Bone marrow (tissue), 2 donors: ENCODE results near the gene HP1BP3.
A peak's percentile ranks its signal among the peaks of the same experiment; 100 is the strongest.

Experiments used
- DNase-seq, 2 donors: peaks; one replicate each; lab custom pipeline; 2025; lab: John Stamatoyannopoulos, UW

Gene HP1BP3

GRCh38 chr1:20770314-20771087 is 16.6 kb downstream of the HP1BP3 start:
- no peak for DNase-seq

DNA sequence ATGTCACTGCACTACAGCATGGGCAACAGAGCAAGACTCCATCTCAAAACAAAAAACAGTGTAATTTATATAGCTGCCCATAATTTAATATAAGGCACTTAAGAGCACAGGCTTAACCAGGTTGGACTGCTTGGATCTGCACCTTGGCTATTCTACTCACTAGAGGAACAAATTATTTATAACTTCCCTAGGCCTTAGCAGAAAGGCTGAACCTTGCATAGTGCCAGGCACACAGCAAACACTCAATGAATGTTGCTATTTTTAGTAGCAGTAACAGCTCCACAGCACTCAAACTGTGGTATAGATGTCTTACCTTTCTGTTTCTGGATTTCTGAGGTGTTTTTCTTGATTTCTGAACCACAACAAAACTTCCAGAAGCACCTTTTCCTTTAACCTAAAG is 19.8 kb downstream of the HP1BP3 start:
- no peak for DNase-seq

GRCh38 chr1:20763417-20763816 is 23.7 kb downstream of the HP1BP3 start:
- no peak for DNase-seq

DNA sequence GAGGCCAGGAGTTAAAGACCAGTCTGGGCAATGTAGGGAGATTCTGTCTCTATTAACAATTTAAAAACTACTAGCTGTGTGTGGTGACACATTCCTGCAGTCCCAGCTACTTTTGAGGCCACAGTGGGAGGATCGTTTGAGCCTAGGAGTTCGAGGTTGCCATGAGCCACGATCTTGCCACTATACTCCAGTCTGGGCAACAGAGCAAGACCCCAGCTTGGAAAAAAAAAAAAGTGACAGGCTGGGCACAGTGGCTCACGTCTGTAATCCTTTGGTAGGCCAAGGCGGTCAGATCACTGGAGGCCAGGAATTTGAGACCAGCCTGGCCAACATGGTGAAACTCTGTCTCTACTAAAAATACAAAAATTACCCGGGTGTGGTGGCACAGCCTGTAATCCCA is 26.8 kb downstream of the HP1BP3 start:
- DNase-seq, result no peak

- DNase-seq, result no peak
These were observed 33.5 kb downstream of the HP1BP3 start for GRCh38 chr1:20753589-20753988.

- DNase-seq, result no peak
These were observed 35.6 kb downstream of the HP1BP3 start for GRCh38 chr1:20751462-20751990.

DNA sequence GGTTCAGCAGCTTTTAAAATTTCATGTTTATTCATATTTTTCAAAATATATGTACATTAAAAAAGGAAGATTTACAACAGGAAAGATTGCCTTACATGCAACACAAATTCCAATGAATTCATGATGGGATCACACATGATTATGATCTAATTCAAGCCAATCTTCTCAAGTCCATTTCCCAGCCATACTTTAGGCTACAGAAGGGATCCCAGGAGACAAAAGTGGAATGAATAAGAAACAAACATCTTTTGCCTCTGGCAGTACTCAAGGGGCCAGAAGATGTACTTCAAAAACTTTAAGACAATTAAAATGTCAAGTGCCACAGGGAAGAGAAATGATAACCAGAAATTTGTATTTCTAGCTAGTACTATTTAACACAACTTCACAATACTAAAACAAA is 44.4 kb downstream of the HP1BP3 start:
- no peak for DNase-seq

DNA sequence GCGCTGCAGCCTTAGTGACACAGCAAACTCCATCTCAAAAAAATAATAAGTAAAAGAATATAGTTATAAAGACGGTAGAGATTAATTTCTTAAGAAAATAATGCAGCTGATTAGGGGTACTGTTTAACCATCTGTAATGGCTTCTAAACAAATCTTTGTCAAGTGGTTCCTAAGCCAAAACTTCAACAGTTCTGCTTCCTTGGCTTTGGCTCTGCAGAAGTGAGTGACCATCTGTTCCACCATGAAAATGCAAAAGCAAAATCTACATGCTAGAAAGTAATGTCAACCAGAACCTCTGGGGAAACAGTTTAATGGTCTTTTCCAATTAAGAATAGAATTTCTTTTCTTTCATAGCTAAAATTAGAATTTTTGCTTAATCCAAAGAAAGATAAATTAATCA is 46.3 kb downstream of the HP1BP3 start:
- no peak for DNase-seq

GRCh38 chr1:20739225-20739624 is 47.9 kb downstream of the HP1BP3 start:
- no peak for DNase-seq

GRCh38 chr1:20735581-20736111 is 51.5 kb downstream of the HP1BP3 start:
- DNase-seq, result no peak

GRCh38 chr1:20733360-20733975 is 53.6 kb downstream of the HP1BP3 start:
- DNase-seq, result no peak

GRCh38 chr1:20732588-20733359 is 54.3 kb downstream of the HP1BP3 start, which contains the start of gene SH2D5:
TSS of gene SH2D5 (minus strand) at chr1:20732703. CDS start at chr1:20728044, 4,659 bp downstream.
- DNase-seq, result peak; percentile 34 to 66

DNA sequence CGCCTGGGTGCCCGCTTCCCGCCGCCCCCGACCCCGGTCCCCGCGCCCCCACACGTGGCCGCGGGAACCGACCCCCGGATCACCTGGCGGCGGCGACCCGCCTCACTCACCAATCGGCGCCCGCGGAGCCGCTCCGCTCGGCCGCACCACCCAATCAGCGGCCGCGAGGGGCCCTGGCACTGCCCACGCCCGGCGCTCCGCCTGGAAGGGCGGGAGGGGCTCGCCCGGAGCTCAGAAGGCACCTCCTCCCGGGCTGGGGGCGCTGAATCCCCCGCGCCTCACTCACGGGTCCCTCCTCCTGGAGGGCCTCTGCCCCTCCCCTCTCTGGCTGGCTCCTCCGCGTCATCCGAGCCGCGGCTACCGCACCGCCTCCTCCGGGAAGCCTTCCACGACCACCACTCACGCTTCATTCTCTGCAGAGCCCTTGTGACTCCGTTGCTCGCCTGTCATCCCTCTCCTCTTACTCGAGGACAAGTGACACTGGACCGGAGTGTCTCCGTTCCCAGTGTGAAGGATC is 55.0 kb downstream of the HP1BP3 start:
- DNase-seq, result no peak

DNA sequence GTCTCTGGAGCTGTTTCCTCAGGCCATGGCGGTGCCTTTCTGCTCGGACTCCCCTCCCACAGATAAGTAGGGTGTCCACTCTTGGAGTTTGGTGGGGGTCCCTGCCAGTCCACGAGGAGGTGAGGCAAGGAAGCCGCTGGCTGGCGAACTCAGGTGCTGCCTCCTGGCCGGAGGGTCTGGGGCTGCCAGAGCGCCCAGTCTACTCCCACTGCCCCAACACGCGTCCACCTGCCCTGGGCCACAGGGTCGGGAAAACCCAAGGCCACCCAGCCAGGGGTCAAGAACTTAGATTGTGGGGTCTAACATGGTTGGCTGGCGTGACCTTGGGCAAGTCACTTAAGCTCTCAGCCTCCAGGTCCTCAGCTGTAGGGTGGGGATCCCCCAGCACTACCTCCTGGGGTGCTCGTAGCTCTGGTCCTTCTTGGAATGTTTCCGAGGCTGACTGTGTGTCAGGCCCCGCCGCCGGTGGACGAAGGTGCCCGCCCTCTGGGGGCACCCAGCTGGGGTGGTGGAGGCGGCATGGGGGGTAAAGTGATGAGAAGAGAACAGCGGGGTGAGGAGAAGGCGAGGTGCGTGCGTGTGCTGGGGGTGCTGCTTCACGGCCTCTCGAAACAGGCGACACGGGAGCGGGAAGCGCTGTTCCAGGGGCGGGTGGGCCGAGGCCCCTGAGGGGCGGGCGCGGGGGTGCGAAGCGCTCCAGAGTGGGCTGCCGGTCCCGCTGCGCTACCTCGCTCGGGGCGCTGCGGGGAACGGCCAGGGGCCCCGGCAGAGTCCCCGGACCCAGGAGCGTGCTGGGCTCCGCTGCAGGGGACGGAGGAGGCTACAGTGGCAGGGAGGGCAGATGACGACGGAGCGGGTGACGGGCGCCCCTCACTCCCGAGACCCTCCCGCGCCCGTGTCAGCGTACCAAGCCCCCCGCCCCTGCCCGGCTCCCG is 55.8 kb downstream of the HP1BP3 start:
- DNase-seq, result no peak

- DNase-seq, result no peak
These were observed 56.4 kb downstream of the HP1BP3 start for GRCh38 chr1:20730690-20731056.

GRCh38 chr1:20729990-20730689 is 57.0 kb downstream of the HP1BP3 start:
- DNase-seq, result no peak

DNA sequence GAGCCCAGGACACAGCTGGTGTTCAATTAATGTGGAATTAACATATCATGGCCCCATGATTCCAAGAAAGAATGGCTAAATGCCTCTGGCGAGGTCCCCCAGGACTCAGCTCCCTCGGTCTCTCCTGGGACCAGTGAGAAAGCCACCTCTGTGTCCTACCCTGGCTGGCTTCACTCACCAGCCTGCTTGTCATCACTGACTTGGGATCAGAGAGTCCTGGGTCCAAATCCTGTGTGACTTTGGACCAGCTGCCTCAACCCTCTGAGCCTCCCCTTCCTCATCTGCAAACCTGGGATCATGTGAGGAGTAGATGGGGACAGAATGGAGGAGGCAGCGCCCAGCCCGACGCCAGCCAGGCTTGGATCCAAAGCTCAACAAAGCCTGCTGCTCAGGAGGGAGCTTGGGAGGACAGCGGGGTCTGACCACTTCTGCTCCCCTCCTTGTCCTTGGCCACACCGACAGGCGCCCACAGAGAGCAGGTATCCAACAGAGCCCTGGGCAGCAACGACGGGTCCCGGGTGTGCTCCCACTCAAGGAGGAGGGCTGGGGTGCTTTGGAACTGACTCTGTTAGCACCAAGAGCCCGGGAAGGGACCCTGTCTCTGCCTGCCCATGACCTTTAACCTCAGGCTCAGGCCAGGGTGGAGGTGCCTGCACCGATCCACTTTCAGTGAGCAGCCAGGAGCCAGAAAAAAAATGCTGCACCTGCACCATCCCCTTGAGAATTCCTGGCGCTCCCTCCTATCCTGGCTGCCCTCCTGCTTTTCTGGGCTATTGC is 57.8 kb downstream of the HP1BP3 start:
- no peak for DNase-seq

DNA sequence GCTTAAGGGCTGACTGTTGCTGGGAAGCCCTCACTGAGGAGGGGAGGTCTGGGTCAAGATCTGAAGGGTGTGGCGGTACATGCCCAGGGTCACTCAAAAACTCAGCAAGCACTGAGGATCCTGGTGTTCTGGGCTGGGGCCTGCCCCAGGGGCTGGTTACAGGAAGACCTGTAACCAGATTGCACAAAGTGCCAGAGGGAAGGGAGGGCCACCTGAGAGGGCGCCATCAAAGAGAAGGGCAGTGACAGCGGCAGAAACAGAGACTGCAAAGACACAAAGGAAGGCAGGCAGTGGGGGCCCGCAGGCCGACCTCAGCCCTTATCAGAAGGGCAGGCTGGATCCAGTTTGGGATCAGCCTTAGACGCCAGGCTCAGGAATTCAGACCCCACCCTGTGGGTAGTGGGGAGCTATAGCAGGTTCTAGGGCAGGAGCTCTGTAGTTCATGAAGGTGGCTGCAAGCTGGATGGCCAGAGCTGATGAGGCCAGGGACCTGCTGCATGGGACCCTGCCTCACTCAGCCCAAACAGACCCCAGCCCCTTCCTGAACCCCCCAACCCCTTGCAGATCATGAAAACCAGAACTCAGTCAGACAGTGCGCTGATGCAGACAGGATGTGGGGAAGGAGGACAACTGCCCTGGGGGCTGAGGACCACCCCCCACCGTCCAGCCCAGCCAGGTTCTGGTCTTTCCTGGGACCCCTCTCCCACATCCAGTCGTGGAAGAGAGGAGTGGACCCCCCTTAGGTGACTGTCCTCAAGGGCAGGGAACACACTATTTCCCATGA is 58.5 kb downstream of the HP1BP3 start:
- no peak for DNase-seq
